ENCODE results near the gene P4HB.

- TF ChIP-seq CTCF (conservative IDR thresholded peaks at IDR 0.05; ENCODE audit: low read length) = no peak
- TF ChIP-seq EZH2phosphoT487 (IDR thresholded peaks at IDR 0.05; ENCODE audit: borderline replicate concordance, low read depth, low read length) = no peak
Measured at GRCh38 chr17:81859906-81860755, at the start of gene P4HB.

Measured in OCI-LY7 (cell line).